SK-N-SH treated with all-trans-retinoic acid at 6 μM for 48 hours (cell line): Measurements from ENCODE around the gene KRTAP2-3.

ENCODE experiments used
- ATAC-seq: fragments of 200-7000 bp; cut with Tn5 transposase; 3 replicates; pipeline ENCODE4 v1.9.1; 2020; ENCODE audit warnings: mild to moderate bottlenecking, moderate library complexity
- ARNTL ChIP-seq: fragments of 450-650 bp; formaldehyde crosslinking; IDR thresholded peaks from 2 replicates; pipeline ENCODE4 v1.5.0; 2020; ENCODE audit warnings: low read depth, mild to moderate bottlenecking, moderate library complexity, borderline replicate concordance
- BACH2 ChIP-seq: fragments of 250-450 bp; sonication (Bioruptor Pico); IDR thresholded peaks from 2 replicates; pipeline ENCODE4 v1.9.0; 2021; ENCODE audit warnings: mild to moderate bottlenecking, borderline replicate concordance
- CSRNP3 ChIP-seq: fragments of 250-450 bp; sonication (Bioruptor Pico); IDR thresholded peaks from 2 replicates; pipeline ENCODE4 v1.5.1; 2021; ENCODE audit warnings: mild to moderate bottlenecking, moderate library complexity
- ESRRG ChIP-seq: fragments of 250-450 bp; sonication (Bioruptor Pico); IDR thresholded peaks from 2 replicates; pipeline ENCODE4 v1.6.1; 2021; ENCODE audit warnings: mild to moderate bottlenecking
- ISL1 ChIP-seq: fragments of 250-450 bp; sonication (Bioruptor Pico); IDR thresholded peaks from 2 replicates; pipeline ENCODE4 v2.1.2; 2022; ENCODE audit warnings: mild to moderate bottlenecking, moderate library complexity
- OSR1 ChIP-seq: fragments of 250-450 bp; sonication (Bioruptor Pico); IDR thresholded peaks from 2 replicates; pipeline ENCODE4 v1.8.0; 2022; ENCODE audit warnings: moderate library complexity, mild to moderate bottlenecking, inconsistent platforms
- PPARA ChIP-seq: fragments of 250-450 bp; sonication (Bioruptor Pico); IDR thresholded peaks from 2 replicates; pipeline ENCODE4 v1.5.0; 2020; ENCODE audit warnings: mild to moderate bottlenecking, borderline replicate concordance
- RARB ChIP-seq: fragments of 250-450 bp; sonication (Bioruptor Pico); IDR thresholded peaks from 2 replicates; pipeline ENCODE4 v1.8.0; 2021; ENCODE audit warnings: mild to moderate bottlenecking, moderate library complexity
- SNAI2 ChIP-seq: fragments of 250-450 bp; sonication (Bioruptor Pico); IDR thresholded peaks from 2 replicates; pipeline ENCODE4 v1.5.0; 2020; ENCODE audit warnings: mild to moderate bottlenecking, moderate library complexity
- TCF4 ChIP-seq: fragments of 250-450 bp; sonication (Bioruptor Pico); IDR thresholded peaks from 2 replicates; pipeline ENCODE4 v1.8.0; 2021; ENCODE audit warnings: mild to moderate bottlenecking, moderate library complexity, borderline replicate concordance
- TOX ChIP-seq: fragments of 250-450 bp; sonication (Bioruptor Pico); IDR thresholded peaks from 2 replicates; pipeline ENCODE4 v1.8.0; 2021; ENCODE audit warnings: mild to moderate bottlenecking, moderate library complexity, borderline replicate concordance
- ZC3H10 ChIP-seq: fragments of 250-450 bp; sonication (Bioruptor Pico); IDR thresholded peaks from 2 replicates; pipeline ENCODE4 v1.5.1; 2021; ENCODE audit warnings: mild to moderate bottlenecking, moderate library complexity
- ZFP3 ChIP-seq: fragments of 250-450 bp; sonication (Bioruptor Pico); IDR thresholded peaks from 2 replicates; pipeline ENCODE4 v1.5.0; 2020; ENCODE audit warnings: mild to moderate bottlenecking, moderate library complexity
- ZFP30 ChIP-seq: fragments of 450-650 bp; formaldehyde crosslinking; IDR thresholded peaks from 2 replicates; pipeline ENCODE4 v1.5.0; 2022; ENCODE audit warnings: mild to moderate bottlenecking, moderate library complexity
- ZNF565 ChIP-seq: fragments of 450-650 bp; formaldehyde crosslinking; conservative IDR thresholded peaks from 2 replicates; pipeline ENCODE4 v1.5.0; 2020; ENCODE audit warnings: low read depth, mild to moderate bottlenecking, moderate library complexity
- ZNF8 ChIP-seq: fragments of 450-650 bp; formaldehyde crosslinking; IDR thresholded peaks from 2 replicates; pipeline ENCODE4 v1.5.0; 2020; ENCODE audit warnings: mild to moderate bottlenecking, moderate library complexity
- TF ChIP-seq, protein P1 (sequence below): fragments of 250-450 bp; sonication (Bioruptor Pico); IDR thresholded peaks from 2 replicates; pipeline ENCODE4 v1.5.0; 2020; ENCODE audit warnings: mild to moderate bottlenecking, moderate library complexity
- TF ChIP-seq, protein P2 (sequence below): fragments of 250-450 bp; sonication (Bioruptor Pico); IDR thresholded peaks from 2 replicates; pipeline ENCODE4 v1.8.0; 2021; ENCODE audit warnings: low read depth, mild to moderate bottlenecking, moderate library complexity, borderline replicate concordance
- TF ChIP-seq, protein P3 (sequence below): fragments of 250-450 bp; sonication (Bioruptor Pico); IDR thresholded peaks from 2 replicates; pipeline ENCODE4 v1.8.0; 2020; ENCODE audit warnings: mild to moderate bottlenecking, moderate library complexity, borderline replicate concordance

The KRTAP2-3 gene

DNA sequence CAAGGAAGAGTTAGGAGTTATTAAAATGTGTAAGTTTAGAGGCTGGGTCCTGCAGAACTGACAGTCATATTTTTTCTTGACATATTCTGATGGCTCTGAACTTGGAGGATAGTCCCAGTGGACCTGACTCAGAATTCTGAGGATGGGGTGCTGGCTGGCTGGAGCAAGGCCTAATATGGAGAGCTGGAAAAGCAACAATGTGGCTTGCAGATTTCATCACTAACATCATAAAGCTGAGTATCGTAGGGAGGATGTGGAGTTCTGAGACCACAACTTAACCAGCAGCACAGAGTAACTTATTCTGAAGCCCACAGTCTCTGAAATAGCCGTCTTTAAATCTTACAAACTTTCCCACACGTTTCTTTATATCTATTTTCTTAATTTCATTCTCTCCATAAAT, 35.2 kb downstream of the KRTAP2-3 start:
- TF ChIP-seq PPARA, result no peak
- TF ChIP-seq TOX, result no peak
- TF ChIP-seq ARNTL, result no peak
- ATAC-seq, result no peak

DNA sequence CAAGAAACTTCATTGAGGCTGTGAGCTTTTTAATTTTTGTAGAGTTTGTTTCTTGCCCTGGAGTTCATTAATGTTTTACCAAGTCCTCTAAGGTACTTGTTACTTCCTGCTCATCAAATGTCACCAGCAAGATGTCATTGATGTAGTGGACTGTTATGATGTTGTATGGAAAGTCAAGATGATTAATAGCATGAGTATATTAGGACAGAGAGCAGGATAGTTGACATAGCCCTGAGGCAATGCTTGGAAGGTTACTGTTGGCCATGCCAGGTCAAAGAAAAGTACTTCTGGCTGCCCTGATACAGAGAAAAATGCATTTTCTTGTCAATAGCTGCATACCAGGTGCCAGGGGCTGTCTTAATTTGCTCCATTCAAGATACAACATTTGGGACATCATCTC, 39.6 kb downstream of the KRTAP2-3 start:
- TF ChIP-seq ZNF8 (CRISPR knock-in tag), result no peak
- no peak for TF ChIP-seq ESRRG
- TF ChIP-seq OSR1 (CRISPR knock-in tag), result no peak
- no peak for TF ChIP-seq ARNTL
- no peak for TF ChIP-seq BACH2 (CRISPR knock-in tag)
- TF ChIP-seq, all 23 proteins: peak for 0
- no peak for ATAC-seq

- TF ChIP-seq, protein P1, sequence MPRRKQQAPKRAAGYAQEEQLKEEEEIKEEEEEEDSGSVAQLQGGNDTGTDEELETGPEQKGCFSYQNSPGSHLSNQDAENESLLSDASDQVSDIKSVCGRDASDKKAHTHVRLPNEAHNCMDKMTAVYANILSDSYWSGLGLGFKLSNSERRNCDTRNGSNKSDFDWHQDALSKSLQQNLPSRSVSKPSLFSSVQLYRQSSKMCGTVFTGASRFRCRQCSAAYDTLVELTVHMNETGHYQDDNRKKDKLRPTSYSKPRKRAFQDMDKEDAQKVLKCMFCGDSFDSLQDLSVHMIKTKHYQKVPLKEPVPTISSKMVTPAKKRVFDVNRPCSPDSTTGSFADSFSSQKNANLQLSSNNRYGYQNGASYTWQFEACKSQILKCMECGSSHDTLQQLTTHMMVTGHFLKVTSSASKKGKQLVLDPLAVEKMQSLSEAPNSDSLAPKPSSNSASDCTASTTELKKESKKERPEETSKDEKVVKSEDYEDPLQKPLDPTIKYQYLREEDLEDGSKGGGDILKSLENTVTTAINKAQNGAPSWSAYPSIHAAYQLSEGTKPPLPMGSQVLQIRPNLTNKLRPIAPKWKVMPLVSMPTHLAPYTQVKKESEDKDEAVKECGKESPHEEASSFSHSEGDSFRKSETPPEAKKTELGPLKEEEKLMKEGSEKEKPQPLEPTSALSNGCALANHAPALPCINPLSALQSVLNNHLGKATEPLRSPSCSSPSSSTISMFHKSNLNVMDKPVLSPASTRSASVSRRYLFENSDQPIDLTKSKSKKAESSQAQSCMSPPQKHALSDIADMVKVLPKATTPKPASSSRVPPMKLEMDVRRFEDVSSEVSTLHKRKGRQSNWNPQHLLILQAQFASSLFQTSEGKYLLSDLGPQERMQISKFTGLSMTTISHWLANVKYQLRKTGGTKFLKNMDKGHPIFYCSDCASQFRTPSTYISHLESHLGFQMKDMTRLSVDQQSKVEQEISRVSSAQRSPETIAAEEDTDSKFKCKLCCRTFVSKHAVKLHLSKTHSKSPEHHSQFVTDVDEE (CRISPR knock-in tag), result no peak
- TF ChIP-seq RARB (CRISPR knock-in tag), result no peak
- TF ChIP-seq PPARA, result no peak
- TF ChIP-seq, protein P2, sequence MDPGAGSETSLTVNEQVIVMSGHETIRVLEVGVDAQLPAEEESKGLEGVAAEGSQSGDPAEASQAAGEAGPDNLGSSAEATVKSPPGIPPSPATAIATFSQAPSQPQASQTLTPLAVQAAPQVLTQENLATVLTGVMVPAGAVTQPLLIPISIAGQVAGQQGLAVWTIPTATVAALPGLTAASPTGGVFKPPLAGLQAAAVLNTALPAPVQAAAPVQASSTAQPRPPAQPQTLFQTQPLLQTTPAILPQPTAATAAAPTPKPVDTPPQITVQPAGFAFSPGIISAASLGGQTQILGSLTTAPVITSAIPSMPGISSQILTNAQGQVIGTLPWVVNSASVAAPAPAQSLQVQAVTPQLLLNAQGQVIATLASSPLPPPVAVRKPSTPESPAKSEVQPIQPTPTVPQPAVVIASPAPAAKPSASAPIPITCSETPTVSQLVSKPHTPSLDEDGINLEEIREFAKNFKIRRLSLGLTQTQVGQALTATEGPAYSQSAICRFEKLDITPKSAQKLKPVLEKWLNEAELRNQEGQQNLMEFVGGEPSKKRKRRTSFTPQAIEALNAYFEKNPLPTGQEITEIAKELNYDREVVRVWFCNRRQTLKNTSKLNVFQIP (CRISPR knock-in tag), result no peak
- no peak for TF ChIP-seq ARNTL
- no peak for TF ChIP-seq ZC3H10 (CRISPR knock-in tag)
- no peak for ATAC-seq
These were observed 40.5 kb downstream of the KRTAP2-3 start for GRCh38 chr17:41019415-41019814.

DNA sequence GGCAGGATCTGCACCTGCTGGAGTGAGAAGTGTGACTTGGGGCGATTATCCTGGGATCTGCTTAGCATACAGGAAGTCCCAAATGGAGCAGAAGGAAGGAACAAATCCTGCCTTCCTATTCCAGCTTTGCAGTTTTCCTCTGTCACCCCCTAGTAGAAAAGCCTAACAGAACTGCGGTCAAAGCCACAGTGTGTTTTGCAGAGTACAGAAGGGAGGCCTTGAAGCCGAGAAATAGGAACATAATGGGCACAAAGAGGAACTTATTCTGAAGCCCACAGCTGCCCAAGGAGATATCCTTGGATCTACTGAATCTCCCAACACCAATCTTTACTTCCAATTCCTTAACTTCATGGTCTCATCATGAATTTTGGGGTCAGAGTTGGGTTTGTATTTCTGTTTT, 41.4 kb downstream of the KRTAP2-3 start:
- ATAC-seq, result no peak
- TF ChIP-seq, protein P2 (CRISPR knock-in tag), result no peak
- TF ChIP-seq SNAI2, result no peak
- no peak for TF ChIP-seq ZFP30 (CRISPR knock-in tag)
- no peak for TF ChIP-seq ISL1 (CRISPR knock-in tag)
- no peak for TF ChIP-seq RARB (CRISPR knock-in tag)
- TF ChIP-seq, protein P3, sequence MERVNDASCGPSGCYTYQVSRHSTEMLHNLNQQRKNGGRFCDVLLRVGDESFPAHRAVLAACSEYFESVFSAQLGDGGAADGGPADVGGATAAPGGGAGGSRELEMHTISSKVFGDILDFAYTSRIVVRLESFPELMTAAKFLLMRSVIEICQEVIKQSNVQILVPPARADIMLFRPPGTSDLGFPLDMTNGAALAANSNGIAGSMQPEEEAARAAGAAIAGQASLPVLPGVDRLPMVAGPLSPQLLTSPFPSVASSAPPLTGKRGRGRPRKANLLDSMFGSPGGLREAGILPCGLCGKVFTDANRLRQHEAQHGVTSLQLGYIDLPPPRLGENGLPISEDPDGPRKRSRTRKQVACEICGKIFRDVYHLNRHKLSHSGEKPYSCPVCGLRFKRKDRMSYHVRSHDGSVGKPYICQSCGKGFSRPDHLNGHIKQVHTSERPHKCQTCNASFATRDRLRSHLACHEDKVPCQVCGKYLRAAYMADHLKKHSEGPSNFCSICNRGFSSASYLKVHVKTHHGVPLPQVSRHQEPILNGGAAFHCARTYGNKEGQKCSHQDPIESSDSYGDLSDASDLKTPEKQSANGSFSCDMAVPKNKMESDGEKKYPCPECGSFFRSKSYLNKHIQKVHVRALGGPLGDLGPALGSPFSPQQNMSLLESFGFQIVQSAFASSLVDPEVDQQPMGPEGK (CRISPR knock-in tag), result no peak
- TF ChIP-seq CSRNP3 (CRISPR knock-in tag), result no peak
- no peak for TF ChIP-seq OSR1 (CRISPR knock-in tag)
- no peak for TF ChIP-seq ZNF565
- TF ChIP-seq PPARA, result no peak
- no peak for TF ChIP-seq TCF4 (CRISPR knock-in tag)
- TF ChIP-seq ZFP3 (CRISPR knock-in tag), result no peak
- no peak for TF ChIP-seq ARNTL
- TF ChIP-seq, all 23 proteins: peak for 0
